Hypothalamus (tissue), 51 donors: Measurements from ENCODE around the gene LSAMP.
"Not testable (repeated sequence)": the region's sequence is repeated elsewhere in the genome, so short reads cannot be mapped to it uniquely, and the experiment has no call there.

Experiments
- DNase-seq, 51 donors: peaks; one replicate each; lab custom pipeline; 2025; lab: John Stamatoyannopoulos, UW

The LSAMP gene

DNA sequence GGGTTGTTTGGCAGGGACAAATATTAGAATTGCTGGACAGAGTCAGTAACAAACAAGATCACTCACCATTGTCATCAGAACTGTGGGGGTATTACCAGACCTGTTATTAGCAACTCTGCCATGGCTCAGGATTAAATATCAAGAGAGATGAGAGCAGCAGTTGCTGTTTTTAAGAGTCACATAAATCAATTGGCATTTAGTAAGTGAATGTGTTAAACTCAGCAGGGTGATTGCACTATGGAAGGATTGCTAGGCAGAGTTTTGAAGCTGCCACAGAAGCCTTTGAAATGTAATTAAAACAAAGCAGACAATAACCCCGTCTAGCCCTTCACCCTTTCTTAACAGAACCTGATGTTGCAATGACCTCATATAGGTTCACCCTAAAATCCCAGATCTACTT, 583.2 kb downstream of the LSAMP start:
- DNase-seq, result no peak

DNA sequence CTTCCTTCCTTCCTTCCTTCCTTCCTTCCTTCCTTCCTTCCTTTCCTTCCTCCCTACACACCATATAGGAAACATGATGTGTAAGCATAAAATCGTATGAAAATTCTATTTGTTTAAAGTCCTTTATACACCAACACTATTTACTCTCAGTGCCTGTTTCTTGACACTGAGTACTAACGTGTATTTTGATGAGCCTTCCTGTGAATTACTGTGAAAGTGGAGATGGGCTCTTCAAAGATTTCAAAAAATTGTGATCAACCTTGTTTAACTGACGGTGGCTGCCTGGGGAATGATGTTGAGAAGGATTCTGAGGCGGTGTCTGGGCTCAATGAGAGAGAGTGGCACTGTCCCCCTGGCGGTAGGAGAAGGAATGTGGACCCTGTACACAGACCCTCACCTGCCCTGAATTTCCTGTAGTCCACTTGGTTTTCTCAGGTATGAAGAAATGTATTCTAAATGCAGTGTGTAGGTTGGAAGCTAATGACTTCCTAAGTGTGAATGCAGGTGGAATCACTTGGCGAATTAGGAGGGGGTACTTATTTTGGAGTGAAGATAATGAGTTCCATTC, 584.0 kb downstream of the LSAMP start:
- DNase-seq, result no peak

DNA sequence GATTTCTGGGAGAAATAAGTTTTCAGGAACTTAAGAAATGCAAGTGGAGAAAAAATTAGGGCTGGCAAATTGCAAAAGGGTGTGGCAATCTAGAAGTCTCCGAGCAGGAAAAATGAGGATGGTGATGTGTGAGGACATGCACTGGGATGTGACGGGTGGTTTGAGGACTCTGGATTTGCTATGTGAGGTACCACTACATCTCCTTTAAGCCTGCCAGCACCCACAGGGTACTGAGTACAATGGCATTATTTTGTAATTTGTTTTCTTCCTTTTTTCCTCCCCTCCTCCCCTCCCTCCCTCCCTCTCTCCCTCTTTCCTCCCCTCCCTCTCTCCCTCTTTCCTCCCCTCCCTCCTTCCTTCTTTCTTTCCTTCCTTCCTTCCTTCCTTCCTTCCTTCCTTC, 584.5 kb downstream of the LSAMP start:
- no peak for DNase-seq

DNA sequence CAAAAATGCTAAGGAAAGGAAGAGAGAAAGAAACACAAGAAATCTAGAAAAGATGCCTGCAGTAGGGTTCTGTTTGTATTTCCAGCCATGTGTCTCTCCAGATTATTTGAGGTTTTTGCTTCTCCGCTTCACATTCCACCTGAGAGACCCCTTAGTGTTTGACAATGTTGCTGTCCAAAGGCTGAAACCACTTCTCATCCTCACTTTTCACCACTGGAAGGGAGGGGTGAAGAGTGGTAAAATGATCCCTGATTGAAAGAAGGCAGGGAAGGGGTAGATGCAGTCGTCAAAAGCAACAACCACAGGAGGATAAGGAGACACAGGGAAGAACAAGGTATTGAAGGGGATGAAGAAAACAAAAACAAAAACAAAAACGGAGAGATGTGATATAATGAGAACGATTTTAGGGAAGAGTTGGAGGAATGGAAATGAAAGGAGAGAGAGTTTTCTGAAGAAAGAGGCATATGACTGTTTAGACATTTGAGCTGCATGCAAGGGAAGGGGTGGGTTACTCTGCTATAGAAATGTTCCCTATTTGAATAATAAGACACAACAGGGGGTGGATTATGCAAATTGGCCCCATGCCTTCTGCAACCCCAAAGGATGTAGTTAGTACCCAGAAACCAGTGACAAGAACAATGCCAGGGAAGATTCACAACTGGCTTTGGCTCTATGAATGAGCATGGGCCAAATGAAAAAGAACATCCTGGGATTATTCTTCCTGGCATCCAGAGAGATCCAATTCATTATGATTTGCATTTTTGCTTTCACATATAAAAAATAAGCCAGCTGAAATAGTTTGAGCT, 586.1 kb downstream of the LSAMP start:
- no peak for DNase-seq

DNA sequence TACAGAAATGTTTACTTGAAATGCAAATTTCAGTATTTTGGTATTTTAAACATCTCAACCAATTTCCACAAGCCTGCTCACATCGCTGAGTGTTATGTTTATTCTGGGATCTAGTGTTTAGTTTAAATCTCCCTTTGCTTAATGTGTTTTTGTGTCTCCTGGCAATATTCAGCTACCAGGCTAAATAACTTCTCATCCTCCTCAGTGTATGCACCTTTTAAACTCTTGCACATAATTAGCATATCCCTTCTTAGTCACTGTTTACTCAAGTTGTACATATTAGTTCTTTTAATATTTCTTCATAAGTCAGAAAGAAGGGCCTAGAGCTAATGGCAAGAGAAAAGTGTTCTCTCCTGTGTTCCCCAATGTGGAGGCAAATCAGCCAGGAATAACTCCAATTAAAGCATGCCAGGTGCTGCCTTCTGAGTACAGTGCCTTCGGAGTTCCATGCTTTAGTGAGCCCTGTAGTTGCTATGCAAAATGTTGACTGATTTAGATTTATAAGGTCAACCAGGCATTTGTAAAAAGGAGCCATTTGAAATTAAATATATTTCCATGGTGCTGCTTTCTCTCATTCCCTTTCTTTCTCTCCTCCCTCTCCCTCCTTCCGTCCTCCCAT, 587.7 kb downstream of the LSAMP start:
- DNase-seq, result peak in 1 of 51 donors; percentile 10

DNA sequence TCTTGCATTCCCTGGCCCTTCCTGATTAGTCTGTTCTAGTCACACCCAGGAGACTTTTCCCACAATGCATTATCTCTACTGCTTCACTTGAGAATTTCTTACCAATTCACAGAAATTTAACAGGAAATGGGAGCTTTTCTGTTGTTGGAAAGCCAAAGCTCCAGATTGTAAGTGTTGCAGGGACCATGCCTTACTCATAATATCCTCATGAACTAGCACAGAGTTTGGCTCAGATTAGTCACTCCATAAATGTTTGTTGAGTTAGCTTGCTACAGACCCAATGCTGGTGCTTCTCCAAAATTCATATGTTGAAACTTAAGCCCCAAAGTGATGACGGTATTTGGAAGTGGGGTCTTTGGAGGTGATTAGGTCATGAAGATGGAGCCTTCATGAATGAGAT, 589.4 kb downstream of the LSAMP start:
- DNase-seq, result no peak

DNA sequence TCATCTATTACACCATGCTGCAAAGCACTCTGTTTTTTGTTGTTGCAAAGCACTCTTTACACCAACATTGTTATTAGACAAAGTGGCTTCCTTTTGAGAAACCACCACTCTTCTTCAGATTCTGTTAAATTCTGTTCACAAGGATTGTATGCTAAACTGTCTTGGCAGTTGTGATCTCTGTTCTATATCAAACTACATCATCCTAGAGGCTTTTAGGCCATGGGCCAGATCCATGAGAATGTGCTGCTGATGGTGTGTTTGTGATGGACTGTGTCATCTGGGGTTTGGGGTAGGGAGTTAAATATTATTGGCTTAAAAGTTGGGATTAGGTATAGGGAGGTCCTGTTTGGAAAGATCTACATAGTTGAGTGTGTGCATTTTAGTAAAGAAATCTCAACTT, 592.2 kb downstream of the LSAMP start:
- DNase-seq, result no peak

DNA sequence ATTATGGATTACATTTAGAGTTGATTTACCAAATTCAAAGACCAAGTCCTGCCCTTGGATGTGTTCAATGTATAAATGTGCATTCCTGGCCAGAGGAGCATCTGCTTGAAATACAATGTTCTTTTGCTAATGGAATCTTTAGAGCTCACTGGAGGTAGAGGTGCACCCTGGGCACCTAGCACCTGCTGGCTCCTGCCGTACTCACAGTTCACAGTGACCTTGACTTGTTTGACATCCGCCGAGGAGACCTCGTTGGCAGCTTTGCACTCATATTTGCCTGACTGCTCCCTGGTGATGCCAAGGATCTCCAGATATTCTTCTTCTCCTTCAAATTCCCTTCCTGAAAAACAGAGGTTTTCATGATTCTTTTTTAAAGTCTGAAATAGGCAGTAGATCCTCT, 593.0 kb downstream of the LSAMP start:
- no peak for DNase-seq

DNA sequence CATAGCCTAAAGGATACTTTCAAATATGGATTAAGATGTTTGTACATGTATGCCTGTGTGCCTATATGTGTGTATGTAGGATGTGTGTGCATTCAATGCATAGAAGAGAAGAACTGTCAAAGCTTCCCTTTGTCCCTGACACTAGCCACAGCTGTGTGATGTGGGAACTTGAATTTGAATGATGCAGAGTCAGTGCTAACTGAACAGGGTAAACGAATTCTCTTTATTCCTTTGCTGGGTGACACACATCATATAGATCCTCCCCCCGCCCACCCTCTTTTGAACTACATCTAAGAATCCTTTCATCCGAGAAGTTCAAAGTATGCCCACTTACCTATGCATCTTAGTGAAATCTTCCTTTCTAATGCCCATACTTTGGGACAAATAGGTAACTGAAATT, 593.7 kb downstream of the LSAMP start:
- DNase-seq, result no peak

DNA sequence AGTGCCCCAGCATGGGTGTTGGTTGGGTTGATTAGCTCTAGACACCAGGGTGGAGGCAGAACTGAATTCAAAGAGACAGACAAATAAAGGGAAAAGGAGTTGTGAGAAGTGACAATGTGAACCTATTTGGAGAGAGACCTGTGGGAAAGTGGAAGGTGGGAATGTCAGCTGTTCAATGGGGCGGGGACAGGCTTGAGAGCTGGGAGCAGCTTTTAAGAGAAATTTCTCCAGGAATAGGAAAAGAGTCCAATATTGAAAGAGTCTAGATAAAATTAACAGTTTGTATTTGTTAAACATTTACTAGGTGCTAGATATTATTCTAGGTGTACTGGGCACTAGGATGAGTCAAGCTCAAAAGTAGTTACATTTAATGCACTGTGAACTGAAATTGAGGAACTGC, 596.6 kb downstream of the LSAMP start:
- DNase-seq, result no peak

DNA sequence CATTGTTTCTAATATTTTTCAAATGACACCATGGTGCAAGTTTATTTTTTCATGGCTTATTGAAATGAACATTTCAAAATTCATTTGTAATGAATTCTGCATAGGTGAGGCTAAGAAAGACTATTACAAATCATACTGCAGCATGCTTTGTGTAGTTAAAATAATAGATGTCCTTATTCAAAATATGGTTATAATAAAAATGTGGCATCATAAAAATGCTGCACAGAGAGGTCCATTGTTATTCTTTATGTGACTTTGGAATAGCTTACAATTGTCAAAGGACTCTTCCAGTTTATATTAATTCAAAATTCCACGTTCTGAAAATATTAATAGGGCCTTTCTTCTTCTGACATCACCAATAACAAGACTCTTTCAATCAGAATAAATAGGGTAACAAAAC, 599.3 kb downstream of the LSAMP start:
- no peak for DNase-seq

DNA sequence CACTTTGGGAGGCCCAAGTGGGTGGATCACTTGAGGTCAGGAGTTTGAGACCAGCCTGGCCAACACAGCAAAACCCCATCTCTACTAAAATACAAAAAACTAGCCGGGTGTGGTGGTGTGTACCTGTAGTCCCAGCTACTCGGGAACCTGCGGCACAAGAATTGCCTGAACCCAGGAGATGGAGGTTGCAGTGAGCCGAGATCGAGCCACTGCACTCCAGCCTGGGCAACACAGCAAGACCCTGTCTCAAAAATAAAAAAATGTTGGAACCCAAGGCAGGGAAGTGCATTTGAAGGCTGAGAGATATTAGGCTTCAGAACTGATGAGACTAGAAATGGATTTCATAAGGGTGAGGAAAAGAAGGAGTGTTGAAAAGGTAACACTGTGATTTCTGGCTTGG, 600.6 kb downstream of the LSAMP start:
- DNase-seq, result not testable (repeated sequence)

DNA sequence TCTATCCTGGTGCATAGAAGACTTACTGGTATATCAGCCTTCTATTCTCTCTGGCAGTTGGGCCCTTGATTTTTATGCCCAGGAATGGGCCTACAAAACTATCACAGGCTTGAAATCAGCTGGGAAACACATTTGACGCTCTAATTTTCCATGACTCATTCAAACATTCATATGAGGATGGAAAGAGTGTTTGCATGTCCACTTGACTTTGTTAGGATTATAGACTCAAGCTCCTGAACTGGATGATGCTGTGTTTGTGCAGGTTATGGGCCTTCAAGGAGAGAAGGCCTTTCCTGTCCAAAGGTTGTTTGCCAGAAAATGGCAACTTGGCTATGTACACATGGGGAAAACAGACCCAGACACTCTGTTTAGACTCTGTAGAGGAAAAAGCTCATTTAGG, 602.1 kb downstream of the LSAMP start:
- no peak for DNase-seq

DNA sequence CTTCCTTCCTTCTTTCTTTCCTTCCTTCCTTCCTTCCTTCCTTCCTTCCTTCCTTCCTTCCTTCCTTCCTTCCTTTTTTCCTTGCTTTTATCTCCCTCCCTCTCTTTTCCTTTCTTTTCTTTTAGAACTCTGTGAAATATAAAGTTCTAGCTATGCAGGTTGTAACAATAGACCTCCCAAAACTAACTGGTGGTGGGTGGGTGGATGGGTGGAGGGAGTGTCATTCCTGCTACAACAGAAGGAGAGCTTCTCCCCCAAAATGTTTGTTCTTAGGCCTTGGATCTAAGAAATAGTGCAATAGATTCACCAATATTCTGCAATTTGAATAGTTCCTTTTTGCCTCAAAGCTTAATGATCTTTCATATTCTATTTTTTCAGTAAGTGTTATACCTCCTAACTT, 606.0 kb downstream of the LSAMP start:
- DNase-seq, result no peak

DNA sequence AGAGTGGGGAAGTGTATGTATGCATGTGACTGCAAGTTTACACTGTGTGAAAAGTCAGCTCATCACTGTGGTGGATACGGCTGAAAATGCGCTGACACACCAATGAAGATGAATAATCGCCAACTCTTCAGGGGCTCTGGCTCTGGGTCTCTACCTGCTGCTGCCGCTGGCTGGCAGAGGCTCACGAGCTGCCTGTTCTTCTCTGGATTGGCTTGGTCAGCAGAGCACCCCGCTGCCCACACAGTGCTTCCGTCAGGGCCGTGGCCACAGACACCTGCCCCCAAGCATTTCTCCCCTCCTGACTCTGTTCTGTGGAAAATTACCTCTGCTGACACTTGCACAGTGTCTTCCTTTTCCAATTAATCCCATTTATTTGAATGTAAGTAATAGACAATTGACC, 606.5 kb downstream of the LSAMP start:
- no peak for DNase-seq

DNA sequence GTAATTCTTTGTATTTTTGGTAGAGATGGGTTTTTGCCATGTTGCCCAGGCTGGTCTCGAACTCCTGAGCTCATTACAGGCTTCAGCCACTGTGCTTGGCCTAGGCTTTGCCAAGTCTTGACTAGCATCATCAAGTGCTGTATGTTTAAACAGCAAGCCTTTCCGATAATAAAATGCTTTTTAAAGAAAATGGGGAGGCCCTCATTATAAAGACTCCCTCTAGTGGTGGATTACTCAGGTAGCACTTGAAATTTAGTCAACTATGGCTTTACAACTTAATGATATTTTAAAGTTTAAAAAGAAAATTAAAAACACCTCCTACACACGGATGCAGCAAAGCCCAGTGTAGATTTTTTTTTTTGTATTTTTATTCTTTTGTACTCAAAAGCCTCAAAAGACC, 608.3 kb downstream of the LSAMP start:
- no peak for DNase-seq

DNA sequence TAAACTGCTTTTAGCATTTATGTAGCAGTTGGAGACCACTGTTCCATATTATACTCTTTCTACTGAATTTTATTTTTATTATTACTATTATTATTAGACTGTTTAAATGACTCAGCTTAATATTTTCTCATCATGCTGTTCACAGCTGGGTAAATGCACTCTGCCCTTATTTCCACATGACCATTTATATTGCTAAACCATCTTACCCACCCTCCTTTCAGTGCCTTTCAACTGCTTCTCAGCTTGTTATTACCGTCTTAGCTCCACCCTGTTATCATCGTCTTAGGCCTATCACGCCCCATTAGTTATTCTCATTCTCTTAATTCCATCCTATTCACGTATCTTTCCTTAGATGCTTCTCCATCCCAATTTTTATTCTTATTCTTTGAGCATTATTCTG, 609.3 kb downstream of the LSAMP start:
- DNase-seq, result no peak

DNA sequence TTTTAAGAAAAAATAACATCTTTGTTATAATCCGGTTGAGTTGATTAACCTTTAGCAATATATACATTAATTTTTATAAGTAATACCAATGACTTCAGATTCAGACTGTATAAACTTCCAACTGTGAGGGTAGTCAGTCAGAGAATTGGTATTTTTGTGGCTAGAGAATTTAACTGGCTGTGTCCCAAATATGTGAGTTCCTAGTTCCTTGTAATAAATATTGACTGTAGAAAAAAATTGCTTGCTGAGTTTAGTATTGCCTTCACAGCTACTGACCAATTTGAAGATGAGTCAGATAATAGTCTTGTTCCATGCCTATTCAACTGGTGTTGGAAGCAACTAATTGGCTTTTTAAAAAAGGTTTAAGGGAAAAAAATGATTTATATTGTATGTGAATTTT, 611.2 kb downstream of the LSAMP start:
- DNase-seq, result no peak

DNA sequence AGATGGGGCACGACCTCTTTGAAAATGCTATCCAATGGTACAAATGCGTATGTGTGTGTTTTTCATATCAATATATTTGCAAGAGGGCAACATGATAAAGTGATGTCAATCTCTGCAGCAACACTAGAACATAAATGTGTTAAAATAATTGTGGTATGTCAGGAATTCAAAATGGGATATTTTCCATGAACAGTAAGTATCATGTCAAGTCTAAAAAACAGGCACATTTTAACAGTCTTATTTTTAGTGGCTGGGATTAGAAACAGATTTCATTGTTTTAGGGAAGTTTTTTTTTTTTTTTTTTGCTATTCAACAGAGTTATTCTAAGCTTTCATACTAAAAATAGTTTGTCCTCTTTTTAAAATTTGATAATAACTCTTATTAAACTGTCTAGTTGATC, 612.2 kb downstream of the LSAMP start:
- no peak for DNase-seq

DNA sequence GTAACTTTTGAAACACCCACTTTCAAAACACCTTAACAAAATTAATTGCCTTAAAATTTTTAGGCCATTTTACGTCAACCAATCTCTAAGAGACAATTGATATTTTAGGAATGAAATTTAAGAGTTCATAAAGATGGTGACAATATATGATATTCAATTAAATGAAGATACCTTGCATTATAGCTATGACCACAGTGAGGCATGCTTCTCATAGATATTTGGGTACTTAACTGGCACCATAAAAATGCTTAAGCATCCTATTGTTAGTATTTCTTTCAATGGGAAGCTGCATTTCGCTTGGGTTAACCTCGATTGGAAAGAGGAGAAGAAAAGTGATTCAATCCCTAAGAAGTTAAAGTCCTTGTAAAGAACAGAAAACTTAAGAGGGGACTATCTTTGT, 613.0 kb downstream of the LSAMP start:
- DNase-seq, result no peak

DNA sequence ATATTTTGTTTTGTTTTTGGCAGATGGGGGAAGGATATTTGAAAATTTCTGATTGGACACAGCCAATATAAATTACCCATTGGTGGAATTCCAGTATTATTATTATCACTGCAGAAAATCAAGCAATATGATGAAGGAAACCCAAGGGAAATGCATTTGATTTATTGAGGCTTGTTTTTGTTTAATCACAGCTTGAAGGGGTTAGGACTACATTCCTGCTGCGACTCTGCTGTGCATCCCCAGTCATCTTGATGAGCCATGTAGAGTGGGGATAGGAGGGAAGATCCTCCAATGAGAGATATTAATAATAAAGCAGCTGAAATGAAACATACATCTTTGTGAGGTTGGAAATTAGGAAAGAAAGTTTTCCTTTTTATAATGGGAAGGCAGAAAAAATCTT, 613.4 kb downstream of the LSAMP start:
- no peak for DNase-seq

DNA sequence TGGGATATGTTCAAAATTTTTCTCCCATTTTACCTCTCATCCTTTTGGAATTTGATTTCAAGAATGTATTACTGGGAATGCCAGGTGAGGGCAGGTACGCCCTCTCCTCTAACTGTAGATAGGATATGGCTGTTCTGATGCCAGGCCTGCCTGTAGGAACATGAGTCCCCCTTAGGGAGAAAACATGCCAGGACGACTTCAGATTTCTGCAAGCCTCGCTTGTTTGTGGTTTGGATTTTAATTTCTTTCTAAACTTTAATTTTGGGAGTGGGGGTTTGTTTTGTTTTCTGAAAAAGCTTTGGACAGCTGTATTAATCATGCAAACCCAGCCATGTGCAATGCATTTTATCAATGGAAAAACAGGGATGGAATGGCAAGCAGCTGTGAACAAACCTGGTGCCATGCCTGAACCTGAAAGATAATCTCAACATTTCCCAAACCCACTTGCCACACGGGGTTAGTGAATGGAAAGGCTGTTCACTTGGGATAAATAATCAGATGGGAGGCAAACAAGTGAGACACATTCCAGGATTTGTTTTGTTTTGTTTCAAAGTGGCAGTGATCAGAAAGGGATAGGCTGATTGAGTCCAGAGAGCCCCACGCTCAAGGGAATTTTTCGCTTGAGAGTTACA, 614.4 kb downstream of the LSAMP start:
- DNase-seq, result no peak
